ENCODE results near the gene CEP112. TPM values are rescaled to one million over a fixed set of nuclear protein-coding genes. Genes with fewer than 3 reads are reported as not detected.

Gene CEP112
- total and polyA plus RNA-seq, 2 of the 4 experiments (the other 2 are of a cell fraction) = 2.5 to 5.6 TPM

DNA sequence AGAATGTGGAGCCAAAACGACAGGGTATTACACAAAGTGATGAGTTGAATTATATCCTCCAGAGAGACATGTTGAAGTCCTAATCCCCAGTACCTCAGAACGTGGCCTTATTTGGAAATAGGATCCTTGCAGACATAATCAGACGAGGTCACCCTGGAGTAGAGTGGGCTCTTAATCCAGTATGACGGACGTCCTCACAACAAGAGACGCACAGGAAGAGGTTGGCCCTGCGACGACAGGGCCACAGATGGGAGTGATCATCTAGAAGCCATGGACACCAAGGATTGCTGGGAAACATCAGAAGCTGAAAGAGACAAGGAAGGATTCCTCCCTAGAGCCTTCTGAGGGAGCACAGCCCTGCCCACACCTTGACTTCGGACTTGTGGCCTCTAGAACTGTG, 488.0 kb downstream of the CEP112 start:
- no peak overlapping the region for H2BK15ac ChIP-seq (ENCODE audit: low read depth, low read length)
- no peak overlapping the region for H2AK9ac ChIP-seq (replicated peaks; ENCODE audit: low read depth, low read length, poor library complexity)
- no peak overlapping the region for H3K14ac ChIP-seq (replicated peaks; ENCODE audit: low read depth, low read length)
- H2BK5ac ChIP-seq (ENCODE audit: low read depth, low read length, poor library complexity, severe bottlenecking) = no peak overlapping the region
- H3K27ac ChIP-seq (ENCODE audit: insufficient read depth, low read length) = no peak overlapping the region
- ChIA-PET CTCF (no interaction called here), POLR2A (ENCODE audit: unreplicated experiment) (interaction anchor here (0.6 kb wide), 1 partner anchor 34 kb away, joined by 3 read pairs; no protein-coding TSS in a partner anchor)
- dilution Hi-C loops (cut with HindIII; ENCODE audit: low sequenced_read_pairs, unreplicated experiment) (no loop called here), intact Hi-C loops (cut with micrococcal nuclease) (no loop called here), in situ Hi-C loops (cut with MboI; ENCODE audit: low sequenced_read_pairs) (no loop called here)
- H3K18ac ChIP-seq (ENCODE audit: low read depth, low read length) = no peak overlapping the region
- BruUV-seq (replicated peaks) = no TSS peak
- H3K56ac ChIP-seq (ENCODE audit: extremely low read depth, insufficient read depth, low read length) = no peak overlapping the region
- no peak overlapping the region for H3K4ac ChIP-seq (ENCODE audit: low read depth, low read length)
- no peak overlapping the region for H2AFZ ChIP-seq (replicated peaks; ENCODE audit: low read length, poor library complexity)
- H3K9me3 ChIP-seq (ENCODE audit: control insufficient read depth, insufficient read depth, low read length) = no peaks in the 10 kb centered on the region
- no peak overlapping the region for H3K4me3 ChIP-seq (ENCODE audit: insufficient read depth, low read depth, low read length)
- no peaks in the 10 kb centered on the region for H4K20me1 ChIP-seq (ENCODE audit: insufficient read depth, low read length)
- H3K23ac ChIP-seq (ENCODE audit: low read depth, low read length) = no peak overlapping the region
- TF ChIP-seq, protein P1, sequence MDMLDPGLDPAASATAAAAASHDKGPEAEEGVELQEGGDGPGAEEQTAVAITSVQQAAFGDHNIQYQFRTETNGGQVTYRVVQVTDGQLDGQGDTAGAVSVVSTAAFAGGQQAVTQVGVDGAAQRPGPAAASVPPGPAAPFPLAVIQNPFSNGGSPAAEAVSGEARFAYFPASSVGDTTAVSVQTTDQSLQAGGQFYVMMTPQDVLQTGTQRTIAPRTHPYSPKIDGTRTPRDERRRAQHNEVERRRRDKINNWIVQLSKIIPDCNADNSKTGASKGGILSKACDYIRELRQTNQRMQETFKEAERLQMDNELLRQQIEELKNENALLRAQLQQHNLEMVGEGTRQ (IDR thresholded peaks at IDR 0.05; ENCODE audit: low read depth, low read length) = no peak
- TF ChIP-seq RCOR1 (IDR thresholded peaks at IDR 0.05; ENCODE audit: insufficient replicate concordance, low read length) = no peak
- TF ChIP-seq MAZ (IDR thresholded peaks at IDR 0.05; ENCODE audit: borderline replicate concordance, low read depth, low read length) = no peak
- no peak for TF ChIP-seq NFE2L2 (IDR thresholded peaks at IDR 0.05; ENCODE audit: low read depth, low read length)
- no peak for TF ChIP-seq CHD1 (IDR thresholded peaks at IDR 0.05; ENCODE audit: low read depth, low read length)
- no peak for TF ChIP-seq MXI1 (IDR thresholded peaks at IDR 0.05; ENCODE audit: borderline replicate concordance, low read depth, low read length)
- no peak for TF ChIP-seq SMC3 (IDR thresholded peaks at IDR 0.05; ENCODE audit: low read depth, low read length)
- no peak for TF ChIP-seq POLR2A (IDR thresholded peaks at IDR 0.05; ENCODE audit: low read depth, low read length)
- no peak for TF ChIP-seq CEBPB (IDR thresholded peaks at IDR 0.05; ENCODE audit: low read depth, low read length)
- no peak for TF ChIP-seq BHLHE40 (IDR thresholded peaks at IDR 0.05; ENCODE audit: low read depth, low read length)
- no peak overlapping the region for H3K4me2 ChIP-seq (ENCODE audit: low read depth, low read length)
- H4K5ac ChIP-seq (ENCODE audit: low read depth, low read length) = no peak overlapping the region
- DNase-seq (no peak), ATAC-seq (ENCODE audit: low read depth) (no peak)
- no peaks in the 10 kb centered on the region; the same call in 1 of the 2 replicates for H3K27me3 ChIP-seq (ENCODE audit: control insufficient read depth, insufficient read depth, low read length)
- no peaks in the 10 kb centered on the region for H3K36me3 ChIP-seq (ENCODE audit: control insufficient read depth, insufficient read depth, low read length)
- H2AK5ac ChIP-seq (ENCODE audit: low read depth, low read length) = no peak overlapping the region
- H3K9ac ChIP-seq (ENCODE audit: low read depth, low read length) = no peak overlapping the region
- no peak overlapping the region for H4K91ac ChIP-seq (ENCODE audit: insufficient read depth, low read depth, low read length)
- H2BK20ac ChIP-seq (ENCODE audit: low read depth, low read length) = no peak overlapping the region
- H3K79me1 ChIP-seq (ENCODE audit: low read depth in 1 of 2, low read length in 2 of 2) = no peaks in the 10 kb centered on the region
- WGBS, 2 experiments (ENCODE audit: extremely low coverage in 2 of 2, insufficient read length in 1 of 2) = 92% methylated on average over 2 of the region's 9 CpGs; no CpG with 5 or more reads in 1 of the 2 experiments
- H3K4me1 ChIP-seq (ENCODE audit: control insufficient read depth, insufficient read depth, low read length) = no peaks in the 10 kb centered on the region
- H3K9me1 ChIP-seq (ENCODE audit: insufficient read depth, low read length) = no peaks in the 10 kb centered on the region
- H2BK120ac ChIP-seq (ENCODE audit: low read depth, low read length) = no peak overlapping the region
- H4K8ac ChIP-seq (ENCODE audit: low read depth in 2 of 2, low read length in 2 of 2) = no peak overlapping the region

All from IMR-90 (cell line).